Kidney epithelial cell (primary cell): ENCODE data around the gene METTL1. TPM values are rescaled to one million over a fixed set of nuclear protein-coding genes. Genes with fewer than 3 reads are reported as not detected.
"Not testable (repeated sequence)": the region's sequence is repeated elsewhere in the genome, so short reads cannot be mapped to it uniquely, and the experiment has no call there.

Source experiments
- DNase-seq: peaks from one replicate; pipeline ENCODE4 v3.0.0-alpha.2; 2010; ENCODE audit warnings: low read depth
- H3K27me3 ChIP-seq: 2 replicates; pipeline ENCODE4 v1.6.0; 2011; ENCODE audit warnings: low read length; ENCODE audit not compliant: control insufficient read depth, insufficient read depth
- H3K36me3 ChIP-seq: 2 replicates; pipeline ENCODE4 v1.5.1; 2011; ENCODE audit warnings: low read length; ENCODE audit not compliant: control insufficient read depth, insufficient read depth
- H3K4me3 ChIP-seq: 2 replicates; pipeline ENCODE4 v1.5.1; 2011; ENCODE audit warnings: low read depth, mild to moderate bottlenecking, control low read depth, low read length
- total RNA-seq: library from RNA; depleted of rRNA; stranded (reverse); fragments of >200 nt; gene quantifications from 2 replicates; pipeline ENCODE4 v1.2.3, GENCODE V29; 2015
- TF ChIP-seq, protein P1 (sequence below): IDR thresholded peaks from 2 replicates; pipeline ENCODE4 v1.5.1; 2011; ENCODE audit warnings: mild to moderate bottlenecking, moderate library complexity, low read length, control low read depth, inconsistent platforms; ENCODE audit not compliant: insufficient read depth, poor library complexity, severe bottlenecking

The METTL1 gene
- total RNA-seq, 1 donor from 2014 or later = 20.3 TPM

DNA sequence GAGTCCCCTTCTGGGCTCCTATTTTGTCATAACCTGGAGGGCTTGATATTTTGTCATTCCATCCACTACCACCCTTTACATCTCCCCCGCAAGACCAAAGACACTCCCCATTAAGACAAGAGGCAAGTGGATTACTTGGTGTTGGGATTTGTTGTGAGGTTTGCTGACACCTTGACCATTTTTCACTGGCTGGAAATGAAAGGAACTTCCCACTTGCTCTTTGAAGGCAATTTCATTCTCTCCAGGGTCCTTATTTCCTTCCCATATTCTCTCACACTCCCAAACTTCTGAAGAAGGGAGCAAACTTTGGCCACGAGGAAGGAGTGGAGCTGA is 48.3 kb downstream of the METTL1 start:
- Histone ChIP-seq H3K36me3 (peaks cover 2% of the 10 kb centered on the region), H3K4me3 (no peak overlapping the region), H3K27me3 (peaks cover 38% of the 10 kb centered on the region)
- DNase-seq = no peak
- TF ChIP-seq, protein P1, sequence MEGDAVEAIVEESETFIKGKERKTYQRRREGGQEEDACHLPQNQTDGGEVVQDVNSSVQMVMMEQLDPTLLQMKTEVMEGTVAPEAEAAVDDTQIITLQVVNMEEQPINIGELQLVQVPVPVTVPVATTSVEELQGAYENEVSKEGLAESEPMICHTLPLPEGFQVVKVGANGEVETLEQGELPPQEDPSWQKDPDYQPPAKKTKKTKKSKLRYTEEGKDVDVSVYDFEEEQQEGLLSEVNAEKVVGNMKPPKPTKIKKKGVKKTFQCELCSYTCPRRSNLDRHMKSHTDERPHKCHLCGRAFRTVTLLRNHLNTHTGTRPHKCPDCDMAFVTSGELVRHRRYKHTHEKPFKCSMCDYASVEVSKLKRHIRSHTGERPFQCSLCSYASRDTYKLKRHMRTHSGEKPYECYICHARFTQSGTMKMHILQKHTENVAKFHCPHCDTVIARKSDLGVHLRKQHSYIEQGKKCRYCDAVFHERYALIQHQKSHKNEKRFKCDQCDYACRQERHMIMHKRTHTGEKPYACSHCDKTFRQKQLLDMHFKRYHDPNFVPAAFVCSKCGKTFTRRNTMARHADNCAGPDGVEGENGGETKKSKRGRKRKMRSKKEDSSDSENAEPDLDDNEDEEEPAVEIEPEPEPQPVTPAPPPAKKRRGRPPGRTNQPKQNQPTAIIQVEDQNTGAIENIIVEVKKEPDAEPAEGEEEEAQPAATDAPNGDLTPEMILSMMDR = no peak

DNA sequence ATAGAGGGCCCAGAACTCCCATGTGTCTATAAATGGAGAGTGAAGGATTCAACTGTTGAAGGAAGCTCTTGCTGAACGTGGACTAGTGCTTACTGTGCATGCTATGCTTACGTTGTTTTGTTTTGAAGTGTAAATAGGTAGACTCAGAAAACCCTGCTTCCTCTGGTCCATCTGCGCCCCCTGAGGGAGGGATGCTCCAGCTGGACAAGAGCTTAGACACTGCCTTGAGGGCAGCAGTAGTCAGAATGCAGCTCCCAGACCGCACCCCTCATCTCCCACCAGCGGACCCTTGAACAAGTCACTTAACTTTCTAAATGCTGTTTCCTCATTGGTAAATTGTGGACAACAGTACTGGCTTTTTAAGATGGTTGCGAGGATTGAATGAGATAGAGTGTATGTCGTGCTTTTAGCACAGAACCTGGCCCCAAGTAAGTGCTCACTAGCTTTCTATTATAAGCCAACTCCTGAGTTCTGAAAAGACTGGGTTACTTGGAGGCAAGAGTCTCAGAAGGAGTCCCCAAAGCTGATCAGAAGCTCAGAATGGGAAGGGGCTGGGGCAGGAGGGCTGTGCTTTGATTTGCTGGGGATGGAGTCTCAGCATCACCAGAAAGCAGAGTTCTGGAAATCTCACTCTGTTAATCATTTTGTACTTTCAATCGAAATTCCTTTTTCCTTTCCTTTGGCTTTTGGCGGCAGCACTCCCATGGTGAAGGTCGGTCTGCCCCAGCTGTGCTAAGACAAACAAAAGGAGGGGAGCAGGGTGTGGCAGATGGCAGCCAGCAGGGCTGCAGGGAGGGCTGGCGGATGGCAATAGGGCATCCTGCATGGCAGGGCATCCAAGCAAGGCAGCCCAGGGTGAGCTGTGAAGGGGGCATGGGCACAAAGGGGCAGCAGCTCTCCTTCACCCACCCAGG is 48.9 kb downstream of the METTL1 start:
- DNase-seq = no peak
- Histone ChIP-seq H3K4me3 (no peak overlapping the region), H3K27me3 (peaks cover 32% of the 10 kb centered on the region), H3K36me3 (peaks cover 2% of the 10 kb centered on the region)
- TF ChIP-seq, protein P1 = no peak

DNA sequence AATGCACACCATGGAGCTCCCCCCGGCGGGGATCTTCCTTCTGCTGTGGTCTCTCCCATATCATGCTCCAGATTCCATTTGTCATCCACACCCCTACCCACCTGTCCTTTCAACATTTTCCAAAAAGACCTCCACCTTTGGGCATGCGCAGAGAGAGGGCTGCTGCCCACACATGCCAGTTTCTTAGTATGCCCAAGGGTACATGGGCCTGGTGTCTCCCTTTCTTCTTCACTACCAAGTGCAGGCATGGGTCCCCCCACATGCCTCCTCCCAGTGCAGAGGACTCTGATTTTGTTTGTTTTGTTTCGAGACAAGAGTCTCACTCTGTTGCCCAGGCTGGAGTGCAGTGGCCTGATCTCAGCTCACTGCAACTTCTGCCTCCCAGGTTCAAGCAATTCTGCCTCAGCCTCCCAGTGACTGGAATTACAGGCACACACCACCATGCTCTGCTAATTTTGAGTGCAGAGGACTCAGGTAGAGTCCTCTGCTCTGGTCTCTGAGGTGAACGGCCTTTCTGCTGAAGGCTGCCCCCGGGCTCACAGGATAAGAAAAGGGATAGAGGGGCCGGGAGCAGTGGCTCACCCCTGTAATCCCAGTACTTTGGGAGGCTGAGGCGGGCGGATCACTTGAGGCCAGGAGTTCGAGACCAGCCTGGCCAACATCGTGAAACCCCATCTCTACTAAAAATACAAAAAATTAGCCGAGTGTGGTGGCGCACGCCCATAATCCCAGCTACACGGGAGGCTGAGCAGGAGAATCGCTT is 49.9 kb downstream of the METTL1 start:
- H3K4me3 ChIP-seq, DNase-seq, H3K36me3 ChIP-seq: not testable (repeated sequence)
- H3K27me3 ChIP-seq = peaks cover 23% of the 10 kb centered on the region

DNA sequence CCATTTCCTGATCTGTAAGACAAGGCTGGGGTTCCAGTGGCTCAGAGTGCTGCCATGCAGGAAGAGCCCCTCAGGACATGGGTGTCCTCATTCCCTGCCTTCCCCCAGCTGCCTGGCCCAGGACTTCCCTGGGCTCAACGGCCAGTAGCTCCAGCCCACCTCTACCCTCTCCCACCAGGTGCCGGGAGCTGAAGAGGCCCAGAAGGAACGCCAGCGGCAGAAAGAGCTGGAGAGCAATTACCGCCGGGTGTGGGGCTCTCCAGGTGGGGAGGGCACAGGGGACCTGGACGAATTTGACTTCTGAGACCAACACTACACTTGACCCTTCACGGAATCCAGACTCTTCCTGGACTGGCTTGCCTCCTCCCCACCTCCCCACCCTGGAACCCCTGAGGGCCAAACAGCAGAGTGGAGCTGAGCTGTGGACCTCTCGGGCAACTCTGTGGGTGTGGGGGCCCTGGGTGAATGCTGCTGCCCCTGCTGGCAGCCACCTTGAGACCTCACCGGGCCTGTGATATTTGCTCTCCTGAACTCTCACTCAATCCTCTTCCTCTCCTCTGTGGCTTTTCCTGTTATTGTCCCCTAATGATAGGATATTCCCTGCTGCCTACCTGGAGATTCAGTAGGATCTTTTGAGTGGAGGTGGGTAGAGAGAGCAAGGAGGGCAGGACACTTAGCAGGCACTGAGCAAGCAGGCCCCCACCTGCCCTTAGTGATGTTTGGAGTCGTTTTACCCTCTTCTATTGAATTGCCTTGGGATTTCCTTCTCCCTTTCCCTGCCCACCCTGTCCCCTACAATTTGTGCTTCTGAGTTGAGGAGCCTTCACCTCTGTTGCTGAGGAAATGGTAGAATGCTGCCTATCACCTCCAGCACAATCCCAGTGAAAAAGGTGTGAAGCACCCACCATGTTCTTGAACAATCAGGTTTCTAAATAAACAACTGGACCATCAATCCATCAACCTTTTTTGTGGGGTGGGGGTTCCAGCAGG is 51.0 kb downstream of the METTL1 start:
- no peak overlapping the region for H3K4me3 ChIP-seq
- no peak for DNase-seq
- TF ChIP-seq, protein P1 = no peak
- H3K36me3 ChIP-seq = peaks cover 2% of the 10 kb centered on the region
- H3K27me3 ChIP-seq = peaks cover 12% of the 10 kb centered on the region

DNA sequence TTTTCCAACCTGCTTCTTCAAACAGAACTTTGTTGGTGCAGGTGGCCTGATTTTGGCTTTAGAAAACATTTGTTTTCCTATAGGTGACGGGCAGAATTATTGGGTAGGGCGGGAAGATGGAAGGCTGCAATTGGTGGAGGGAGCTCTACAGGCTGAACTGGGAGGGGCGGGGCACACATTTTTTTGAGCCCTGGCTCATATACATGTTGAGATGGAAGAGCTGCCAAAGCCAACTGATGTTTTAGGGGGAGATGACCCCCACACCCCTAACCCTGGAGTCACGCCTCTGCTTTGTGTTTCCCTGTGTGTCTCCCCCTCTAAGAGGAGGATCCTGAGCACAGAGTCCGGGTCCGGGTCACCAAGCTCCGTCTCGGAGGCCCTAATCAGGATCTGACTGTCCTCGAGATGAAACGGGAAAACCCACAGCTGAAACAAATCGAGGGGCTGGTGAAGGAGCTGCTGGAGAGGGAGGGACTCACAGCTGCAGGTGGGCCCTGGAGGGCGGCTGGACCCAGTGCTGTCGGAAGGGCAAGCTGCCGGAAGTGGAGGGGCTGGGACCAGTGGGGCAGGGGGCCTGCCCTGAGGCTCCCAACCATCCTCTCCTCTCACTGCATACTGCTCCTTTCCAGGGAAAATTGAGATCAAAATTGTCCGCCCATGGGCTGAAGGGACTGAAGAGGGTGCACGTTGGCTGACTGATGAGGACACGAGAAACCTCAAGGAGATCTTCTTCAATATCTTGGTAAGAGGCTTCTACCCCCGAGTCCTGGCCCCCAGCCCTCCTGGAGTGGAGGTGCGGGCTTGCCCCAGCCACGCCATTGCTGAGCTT is 51.9 kb downstream of the METTL1 start:
- Histone ChIP-seq H3K27me3 (peaks cover 9% of the 10 kb centered on the region), H3K4me3 (no peak overlapping the region), H3K36me3 (peaks cover 2% of the 10 kb centered on the region)
- DNase-seq = no peak
- TF ChIP-seq, protein P1 = no peak
